ENCODE data around the gene CSNK1G1. TPM values are rescaled to one million over a fixed set of nuclear protein-coding genes. Genes with fewer than 3 reads are reported as not detected.

Gene CSNK1G1
- total RNA-seq, 1 experiment from 2014 or later: 11.5 TPM

- Mint-ChIP-seq H3K36me3 (ENCODE audit: insufficient read depth, unreplicated experiment) (peaks cover 20% of the 10 kb centered on the region), H3K27ac (ENCODE audit: unreplicated experiment) (no peak overlapping the region), H3K4me3 (ENCODE audit: unreplicated experiment) (no peak overlapping the region), H3K4me1 (ENCODE audit: low read depth, unreplicated experiment) (no peaks in the 10 kb centered on the region), H3K27me3 (ENCODE audit: insufficient read depth, unreplicated experiment) (no peaks in the 10 kb centered on the region), H3K9me3 (ENCODE audit: unreplicated experiment) (no peaks in the 10 kb centered on the region)
- Histone ChIP-seq H3K4me3 (ENCODE audit: low read depth, low read length) (no peak overlapping the region), H3K36me3 (ENCODE audit: control insufficient read depth, insufficient read depth, low read length) (no peaks in the 10 kb centered on the region), H3K4me1 (no peaks in the 10 kb centered on the region), H3K27me3 (replicated peaks; ENCODE audit: control insufficient read depth, insufficient read depth, low read length) (no peaks in the 10 kb centered on the region), H3K9me3 (no peaks in the 10 kb centered on the region)
- intact Hi-C loops (cut with micrococcal nuclease; ENCODE audit: unreplicated experiment): no loop called here
- BruUV-seq (replicated peaks): no TSS peak
- TF ChIP-seq, protein P1, sequence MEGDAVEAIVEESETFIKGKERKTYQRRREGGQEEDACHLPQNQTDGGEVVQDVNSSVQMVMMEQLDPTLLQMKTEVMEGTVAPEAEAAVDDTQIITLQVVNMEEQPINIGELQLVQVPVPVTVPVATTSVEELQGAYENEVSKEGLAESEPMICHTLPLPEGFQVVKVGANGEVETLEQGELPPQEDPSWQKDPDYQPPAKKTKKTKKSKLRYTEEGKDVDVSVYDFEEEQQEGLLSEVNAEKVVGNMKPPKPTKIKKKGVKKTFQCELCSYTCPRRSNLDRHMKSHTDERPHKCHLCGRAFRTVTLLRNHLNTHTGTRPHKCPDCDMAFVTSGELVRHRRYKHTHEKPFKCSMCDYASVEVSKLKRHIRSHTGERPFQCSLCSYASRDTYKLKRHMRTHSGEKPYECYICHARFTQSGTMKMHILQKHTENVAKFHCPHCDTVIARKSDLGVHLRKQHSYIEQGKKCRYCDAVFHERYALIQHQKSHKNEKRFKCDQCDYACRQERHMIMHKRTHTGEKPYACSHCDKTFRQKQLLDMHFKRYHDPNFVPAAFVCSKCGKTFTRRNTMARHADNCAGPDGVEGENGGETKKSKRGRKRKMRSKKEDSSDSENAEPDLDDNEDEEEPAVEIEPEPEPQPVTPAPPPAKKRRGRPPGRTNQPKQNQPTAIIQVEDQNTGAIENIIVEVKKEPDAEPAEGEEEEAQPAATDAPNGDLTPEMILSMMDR (IDR thresholded peaks at IDR 0.05; ENCODE audit: insufficient read depth in 1 of 2, low read depth in 1 of 2, low read length in 1 of 2, severe bottlenecking in 1 of 2, unreplicated experiment in 1 of 2): no peak
- ChIA-PET POLR2A (no interaction called here), CTCF (no interaction called here)
- no peak for DNase-seq
These were observed 211.8 kb downstream of the CSNK1G1 start for GRCh38 chr15:64144192-64144564.

DNA sequence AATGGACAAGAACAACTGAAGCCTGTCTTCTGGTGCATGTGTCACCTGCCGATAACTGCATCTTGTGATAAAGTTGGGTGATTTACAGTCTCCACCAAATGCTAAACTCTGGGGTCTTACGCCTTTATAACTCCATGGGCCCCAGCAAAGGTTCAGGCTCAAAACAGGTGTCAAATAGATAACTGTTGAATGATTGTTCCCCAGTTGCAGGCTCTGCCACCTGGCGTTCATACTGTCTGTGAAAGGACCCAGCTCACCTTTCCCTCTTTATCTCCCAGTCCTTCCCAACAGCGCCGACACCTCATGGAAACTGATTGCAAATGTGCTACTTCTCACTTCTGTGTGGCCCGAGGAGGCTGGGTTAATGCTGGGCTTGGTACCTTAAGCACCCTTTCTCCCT is 212.7 kb downstream of the CSNK1G1 start:
- H3K4me3 ChIP-seq (ENCODE audit: low read depth, low read length): no peak overlapping the region
- intact Hi-C loops (cut with micrococcal nuclease; ENCODE audit: unreplicated experiment): no loop called here
- Mint-ChIP-seq H3K9me3 (ENCODE audit: unreplicated experiment) (no peaks in the 10 kb centered on the region), H3K36me3 (ENCODE audit: insufficient read depth, unreplicated experiment) (peaks cover 23% of the 10 kb centered on the region), H3K4me1 (ENCODE audit: low read depth, unreplicated experiment) (no peaks in the 10 kb centered on the region), H3K27ac (ENCODE audit: unreplicated experiment) (no peak overlapping the region), H3K27me3 (ENCODE audit: insufficient read depth, unreplicated experiment) (no peaks in the 10 kb centered on the region), H3K4me3 (ENCODE audit: unreplicated experiment) (no peak overlapping the region)
- CTCF ChIA-PET: no interaction called here
- DNase-seq: no peak
- H3K4me1 ChIP-seq: no peaks in the 10 kb centered on the region
- H3K27me3 ChIP-seq (replicated peaks; ENCODE audit: control insufficient read depth, insufficient read depth, low read length): no peaks in the 10 kb centered on the region
- no peaks in the 10 kb centered on the region for H3K9me3 ChIP-seq
- BruUV-seq (replicated peaks): no TSS peak
- POLR2A ChIA-PET: no interaction called here
- TF ChIP-seq, protein P1 (IDR thresholded peaks at IDR 0.05; ENCODE audit: insufficient read depth in 1 of 2, low read depth in 1 of 2, low read length in 1 of 2, severe bottlenecking in 1 of 2, unreplicated experiment in 1 of 2): no peak
- H3K36me3 ChIP-seq (ENCODE audit: control insufficient read depth, insufficient read depth, low read length): no peaks in the 10 kb centered on the region

- DNase-seq: no peak
- POLR2A ChIA-PET: no interaction called here
These were observed 214.0 kb downstream of the CSNK1G1 start for GRCh38 chr15:64141798-64142512.

More at GRCh38 chr15:64141798-64142512, 214.0 kb downstream of the CSNK1G1 start:
- BruUV-seq (replicated peaks): no TSS peak
- H3K4me1 Mint-ChIP-seq (ENCODE audit: low read depth, unreplicated experiment): no peaks in the 10 kb centered on the region
- Histone ChIP-seq H3K4me1 (no peaks in the 10 kb centered on the region), H3K27me3 (replicated peaks; ENCODE audit: control insufficient read depth, insufficient read depth, low read length) (no peaks in the 10 kb centered on the region), H3K4me3 (ENCODE audit: low read depth, low read length) (no peak overlapping the region), H3K9me3 (no peaks in the 10 kb centered on the region), H3K36me3 (ENCODE audit: control insufficient read depth, insufficient read depth, low read length) (no peaks in the 10 kb centered on the region)
- no peaks in the 10 kb centered on the region for H3K27me3 Mint-ChIP-seq (ENCODE audit: insufficient read depth, unreplicated experiment)
- no peaks in the 10 kb centered on the region for H3K9me3 Mint-ChIP-seq (ENCODE audit: unreplicated experiment)
- peaks cover 31% of the 10 kb centered on the region for H3K36me3 Mint-ChIP-seq (ENCODE audit: insufficient read depth, unreplicated experiment)
- TF ChIP-seq, protein P1 (IDR thresholded peaks at IDR 0.05; ENCODE audit: insufficient read depth in 1 of 2, low read depth in 1 of 2, low read length in 1 of 2, severe bottlenecking in 1 of 2, unreplicated experiment in 1 of 2): no peak
- no peak overlapping the region for H3K4me3 Mint-ChIP-seq (ENCODE audit: unreplicated experiment)
- intact Hi-C loops (cut with micrococcal nuclease; ENCODE audit: unreplicated experiment): no loop called here
- CTCF ChIA-PET: no interaction called here
- no peak overlapping the region for H3K27ac Mint-ChIP-seq (ENCODE audit: unreplicated experiment)
